ENCODE results near the gene TMEM30B.
"Not testable (repeated sequence)": the region's sequence is repeated elsewhere in the genome, so short reads cannot be mapped to it uniquely, and the experiment has no call there.

The TMEM30B gene

GRCh38 chr14:61325166-61325565, 44.0 kb upstream of the TMEM30B start:
- H3K4me3 ChIP-seq (ENCODE audit: low read length) = no peak overlapping the region
- no peak for DNase-seq (ENCODE audit: low read depth)
- no peak for TF ChIP-seq CTCF (conservative IDR thresholded peaks at IDR 0.05; ENCODE audit: low read length)

- DNase-seq (ENCODE audit: low read depth) = no peak
- TF ChIP-seq CTCF (conservative IDR thresholded peaks at IDR 0.05; ENCODE audit: low read length) = no peak
- H3K4me3 ChIP-seq (ENCODE audit: low read length) = no peak overlapping the region
Observed at GRCh38 chr14:61323970-61324369, 42.8 kb upstream of the TMEM30B start.

GRCh38 chr14:61322799-61323290, 41.7 kb upstream of the TMEM30B start:
- no peak overlapping the region for H3K4me3 ChIP-seq (ENCODE audit: low read length)
- TF ChIP-seq CTCF (conservative IDR thresholded peaks at IDR 0.05; ENCODE audit: low read length) = no peak
- DNase-seq (ENCODE audit: low read depth) = no peak

- no peak for TF ChIP-seq CTCF (conservative IDR thresholded peaks at IDR 0.05; ENCODE audit: low read length)
- DNase-seq (ENCODE audit: low read depth) = no peak
- H3K4me3 ChIP-seq (ENCODE audit: low read length) = no peak overlapping the region
Observed at GRCh38 chr14:61322011-61322798, 41.1 kb upstream of the TMEM30B start.

- peak within 1 kb of the TSS; percentile 39 for H3K4me3 ChIP-seq (ENCODE audit: low read length)
- no peak for TF ChIP-seq CTCF (conservative IDR thresholded peaks at IDR 0.05; ENCODE audit: low read length)
- peak; percentile 1 for DNase-seq (ENCODE audit: low read depth)
Observed at GRCh38 chr14:61321385-61322010, 40.4 kb upstream of the TMEM30B start, which contains the start of gene PRKCH. PRKCH (plus strand) TSS chr14:61321579; CDS start chr14:61322102, 523 bp downstream.

- TF ChIP-seq CTCF (conservative IDR thresholded peaks at IDR 0.05; ENCODE audit: low read length) = no peak
- no peak for DNase-seq (ENCODE audit: low read depth)
- H3K4me3 ChIP-seq (ENCODE audit: low read length) = no peak overlapping the region
Observed at GRCh38 chr14:61320806-61321384, 39.8 kb upstream of the TMEM30B start.

- not testable (repeated sequence) for DNase-seq (ENCODE audit: low read depth); H3K4me3 ChIP-seq (ENCODE audit: low read length)
Observed at GRCh38 chr14:61320170-61320569, 39.0 kb upstream of the TMEM30B start.

All from AG10803 (cell line).